ENCODE measurements around the gene ZP2. TPM values are rescaled to one million over a fixed set of nuclear protein-coding genes. Genes with fewer than 3 reads are reported as not detected.
"Not testable (repeated sequence)": the region's sequence is repeated elsewhere in the genome, so short reads cannot be mapped to it uniquely, and the experiment has no call there.

Gene ZP2
- total RNA-seq, 1 donor from 2014 or later, result not detected

DNA sequence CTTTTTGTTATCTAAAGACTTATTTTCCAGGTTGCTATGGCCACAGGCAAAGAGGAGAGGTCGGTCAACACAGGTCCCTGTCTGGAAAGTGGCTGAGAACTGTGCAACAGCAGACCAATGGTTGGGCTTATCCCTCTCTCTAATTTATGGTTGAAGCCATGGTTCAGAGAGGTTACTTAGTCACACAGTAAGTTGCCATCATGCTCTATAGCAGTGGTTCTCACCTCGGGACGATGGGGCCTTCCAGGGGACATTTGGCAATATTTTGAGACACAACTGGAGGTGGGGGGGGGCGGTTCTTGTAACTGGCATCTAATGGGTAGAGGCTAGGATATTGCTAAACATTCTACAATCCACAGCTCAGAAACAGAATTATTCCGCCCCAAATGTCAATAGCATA is 53.7 kb downstream of the ZP2 start:
- no peak overlapping the region for H3K27ac Mint-ChIP-seq (ENCODE audit: unreplicated experiment)
- peaks cover 20% of the 10 kb centered on the region for H3K4me1 Mint-ChIP-seq (ENCODE audit: unreplicated experiment)
- H3K27me3 Mint-ChIP-seq (ENCODE audit: unreplicated experiment), result no peaks in the 10 kb centered on the region
- DNase-seq (ENCODE audit: extremely low spot score, unreplicated experiment), result no peak
- peak overlapping the region; percentile 44 for H3K4me3 Mint-ChIP-seq (ENCODE audit: unreplicated experiment)
- TF ChIP-seq, protein P1, sequence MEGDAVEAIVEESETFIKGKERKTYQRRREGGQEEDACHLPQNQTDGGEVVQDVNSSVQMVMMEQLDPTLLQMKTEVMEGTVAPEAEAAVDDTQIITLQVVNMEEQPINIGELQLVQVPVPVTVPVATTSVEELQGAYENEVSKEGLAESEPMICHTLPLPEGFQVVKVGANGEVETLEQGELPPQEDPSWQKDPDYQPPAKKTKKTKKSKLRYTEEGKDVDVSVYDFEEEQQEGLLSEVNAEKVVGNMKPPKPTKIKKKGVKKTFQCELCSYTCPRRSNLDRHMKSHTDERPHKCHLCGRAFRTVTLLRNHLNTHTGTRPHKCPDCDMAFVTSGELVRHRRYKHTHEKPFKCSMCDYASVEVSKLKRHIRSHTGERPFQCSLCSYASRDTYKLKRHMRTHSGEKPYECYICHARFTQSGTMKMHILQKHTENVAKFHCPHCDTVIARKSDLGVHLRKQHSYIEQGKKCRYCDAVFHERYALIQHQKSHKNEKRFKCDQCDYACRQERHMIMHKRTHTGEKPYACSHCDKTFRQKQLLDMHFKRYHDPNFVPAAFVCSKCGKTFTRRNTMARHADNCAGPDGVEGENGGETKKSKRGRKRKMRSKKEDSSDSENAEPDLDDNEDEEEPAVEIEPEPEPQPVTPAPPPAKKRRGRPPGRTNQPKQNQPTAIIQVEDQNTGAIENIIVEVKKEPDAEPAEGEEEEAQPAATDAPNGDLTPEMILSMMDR (IDR thresholded peaks at IDR 0.05), result no peak
- peaks cover 5% of the 10 kb centered on the region for H3K36me3 Mint-ChIP-seq (ENCODE audit: unreplicated experiment)
- no peaks in the 10 kb centered on the region for H3K9me3 Mint-ChIP-seq (ENCODE audit: unreplicated experiment)

DNA sequence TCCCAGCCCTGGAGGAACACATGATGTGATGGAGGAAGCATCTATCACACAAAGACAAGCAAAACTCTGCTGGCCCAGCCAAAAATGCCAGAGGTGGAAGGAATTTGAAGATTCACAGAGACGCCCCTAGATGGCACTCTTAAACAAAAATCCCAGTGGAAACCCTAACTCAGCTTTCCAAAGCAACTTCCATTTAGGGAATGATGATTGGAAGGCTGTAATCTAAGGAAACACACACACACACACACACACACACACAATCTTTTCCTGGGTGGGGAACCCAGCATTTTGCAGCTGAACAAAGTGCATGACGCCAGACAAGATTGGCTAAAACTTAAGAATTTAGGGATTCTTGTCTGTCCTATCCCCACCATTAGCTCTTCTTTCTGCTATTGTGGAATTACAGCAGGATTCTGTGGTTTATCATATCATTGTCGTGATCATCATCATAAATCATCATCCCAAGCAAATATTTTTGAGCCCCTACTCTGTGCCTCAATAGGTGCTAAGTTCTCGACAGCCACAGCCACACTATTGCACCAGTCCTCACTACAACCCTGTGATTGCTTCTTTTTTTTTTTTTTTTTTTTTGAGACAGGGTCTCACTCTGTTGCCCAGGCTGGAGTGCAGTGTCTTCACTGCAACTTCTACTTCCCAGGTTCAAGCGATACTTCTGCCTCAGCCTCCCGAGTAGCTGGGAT is 54.5 kb downstream of the ZP2 start:
- Mint-ChIP-seq H3K4me1 (ENCODE audit: unreplicated experiment) (peaks cover 20% of the 10 kb centered on the region), H3K36me3 (ENCODE audit: unreplicated experiment) (peaks cover 3% of the 10 kb centered on the region)
- no peak for DNase-seq (ENCODE audit: extremely low spot score, unreplicated experiment)

DNA sequence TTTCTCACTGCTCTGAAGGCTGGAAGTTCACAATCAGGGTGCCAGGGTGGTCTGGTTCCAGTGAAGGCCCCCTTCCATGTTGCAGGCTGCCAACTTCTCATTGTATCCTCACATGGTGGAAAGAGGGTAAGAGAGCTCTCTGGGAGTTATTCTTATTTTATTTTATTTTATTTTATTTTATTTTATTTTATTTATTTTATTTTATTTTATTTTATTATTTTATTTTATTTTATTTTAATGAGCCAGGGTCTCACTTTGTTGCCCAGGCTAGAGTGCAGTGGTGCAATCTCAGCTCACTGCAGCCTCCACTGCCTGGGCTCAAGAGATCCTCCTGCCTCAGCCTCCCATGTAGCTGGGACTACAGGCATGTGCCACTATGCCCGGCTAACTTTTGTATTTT is 55.4 kb downstream of the ZP2 start:
- not testable (repeated sequence) for H3K27me3 Mint-ChIP-seq (ENCODE audit: unreplicated experiment); H3K27ac Mint-ChIP-seq (ENCODE audit: unreplicated experiment); H3K36me3 Mint-ChIP-seq (ENCODE audit: unreplicated experiment); H3K9me3 Mint-ChIP-seq (ENCODE audit: unreplicated experiment); H3K4me3 Mint-ChIP-seq (ENCODE audit: unreplicated experiment); DNase-seq (ENCODE audit: extremely low spot score, unreplicated experiment)
- H3K4me1 Mint-ChIP-seq (ENCODE audit: unreplicated experiment), result peaks cover 20% of the 10 kb centered on the region

More for the DNA sequence above, 54.5 kb downstream of the ZP2 start:
- TF ChIP-seq, protein P1 (IDR thresholded peaks at IDR 0.05), result peak; percentile 73
- H3K27me3 Mint-ChIP-seq (ENCODE audit: unreplicated experiment), result no peaks in the 10 kb centered on the region
- no peaks in the 10 kb centered on the region for H3K9me3 Mint-ChIP-seq (ENCODE audit: unreplicated experiment)
- H3K27ac Mint-ChIP-seq (ENCODE audit: unreplicated experiment), result no peak overlapping the region
- no peak overlapping the region for H3K4me3 Mint-ChIP-seq (ENCODE audit: unreplicated experiment)

DNA sequence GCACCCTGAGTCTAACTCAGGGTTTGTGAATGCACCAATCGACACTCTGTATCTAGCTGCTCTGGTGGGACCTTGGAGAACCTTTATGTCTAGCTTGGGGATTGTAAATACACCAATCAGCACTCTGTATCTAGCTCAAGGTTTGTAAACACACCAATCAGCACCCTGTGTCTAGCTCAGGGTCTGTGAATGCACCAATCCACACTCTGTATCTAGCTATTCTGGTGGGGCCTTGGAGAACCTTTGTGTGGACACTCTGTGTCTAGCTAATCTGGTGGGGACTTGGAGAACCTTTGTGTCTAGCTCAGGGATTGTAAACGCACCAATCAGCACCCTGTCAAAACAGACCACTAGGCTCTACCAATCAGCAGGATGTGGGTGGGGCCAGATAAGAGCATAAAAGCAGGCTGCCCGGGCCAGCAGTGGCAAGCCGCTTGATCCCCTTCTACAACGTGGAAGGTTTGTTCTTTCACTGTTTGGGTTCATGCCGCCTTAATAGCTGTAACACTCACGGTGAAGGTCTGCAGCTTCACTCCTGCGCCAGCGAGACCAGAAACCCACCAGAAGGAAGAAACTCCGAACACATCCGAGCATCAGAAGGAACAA is 58.1 kb downstream of the ZP2 start:
- H3K4me3 Mint-ChIP-seq (ENCODE audit: unreplicated experiment); H3K9me3 Mint-ChIP-seq (ENCODE audit: unreplicated experiment): not testable (repeated sequence)

DNA sequence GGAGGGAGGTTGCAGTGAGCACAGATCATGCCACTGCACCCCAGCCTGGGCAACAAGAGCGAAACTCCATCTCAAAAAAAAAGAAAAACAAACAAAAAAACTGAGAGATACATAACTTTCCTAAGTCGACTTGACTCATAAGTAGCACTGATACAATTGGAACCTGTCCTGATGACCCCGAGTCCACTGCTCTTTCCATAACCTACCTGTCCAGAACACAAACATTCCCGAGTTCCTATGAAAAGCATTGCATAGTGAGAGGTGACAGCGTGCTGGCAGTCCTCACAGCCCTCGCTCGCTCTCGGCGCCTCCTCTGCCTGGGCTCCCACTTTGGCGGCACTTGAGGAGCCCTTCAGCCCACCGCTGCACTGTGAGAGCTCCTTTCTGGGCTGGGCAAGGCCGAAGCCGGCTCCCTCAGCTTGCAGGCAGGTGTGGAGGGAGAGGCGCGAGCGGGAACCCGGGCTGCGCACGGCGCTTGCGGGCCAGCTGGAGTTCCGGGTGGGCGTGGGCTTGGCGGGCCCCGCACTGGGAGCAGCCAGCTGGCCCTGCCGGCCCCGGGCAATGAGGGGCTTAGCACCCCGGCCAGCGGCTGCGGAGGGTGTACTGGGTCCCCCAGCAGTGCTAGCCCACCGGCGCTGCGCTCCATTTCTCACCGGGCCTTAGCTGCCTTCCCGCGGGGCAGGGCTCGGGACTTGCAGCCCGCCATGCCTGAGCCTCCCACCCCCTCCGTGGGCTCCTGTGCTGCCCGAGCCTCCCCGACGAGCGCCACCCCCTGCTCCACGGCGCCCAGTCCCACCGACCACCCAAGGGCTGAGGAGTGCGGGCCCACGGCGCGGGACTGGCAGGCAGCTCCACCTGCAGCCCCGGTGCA is 59.0 kb downstream of the ZP2 start:
- not testable (repeated sequence) for H3K9me3 Mint-ChIP-seq (ENCODE audit: unreplicated experiment); DNase-seq (ENCODE audit: extremely low spot score, unreplicated experiment); H3K27ac Mint-ChIP-seq (ENCODE audit: unreplicated experiment); H3K4me1 Mint-ChIP-seq (ENCODE audit: unreplicated experiment); H3K36me3 Mint-ChIP-seq (ENCODE audit: unreplicated experiment); H3K4me3 Mint-ChIP-seq (ENCODE audit: unreplicated experiment)
- peaks cover 19% of the 10 kb centered on the region for H3K27me3 Mint-ChIP-seq (ENCODE audit: unreplicated experiment)

More for the DNA sequence above, 58.1 kb downstream of the ZP2 start:
- H3K27me3 Mint-ChIP-seq (ENCODE audit: unreplicated experiment), result peaks cover 11% of the 10 kb centered on the region
- DNase-seq (ENCODE audit: extremely low spot score, unreplicated experiment); H3K27ac Mint-ChIP-seq (ENCODE audit: unreplicated experiment); H3K4me1 Mint-ChIP-seq (ENCODE audit: unreplicated experiment); H3K36me3 Mint-ChIP-seq (ENCODE audit: unreplicated experiment): not testable (repeated sequence)

DNA sequence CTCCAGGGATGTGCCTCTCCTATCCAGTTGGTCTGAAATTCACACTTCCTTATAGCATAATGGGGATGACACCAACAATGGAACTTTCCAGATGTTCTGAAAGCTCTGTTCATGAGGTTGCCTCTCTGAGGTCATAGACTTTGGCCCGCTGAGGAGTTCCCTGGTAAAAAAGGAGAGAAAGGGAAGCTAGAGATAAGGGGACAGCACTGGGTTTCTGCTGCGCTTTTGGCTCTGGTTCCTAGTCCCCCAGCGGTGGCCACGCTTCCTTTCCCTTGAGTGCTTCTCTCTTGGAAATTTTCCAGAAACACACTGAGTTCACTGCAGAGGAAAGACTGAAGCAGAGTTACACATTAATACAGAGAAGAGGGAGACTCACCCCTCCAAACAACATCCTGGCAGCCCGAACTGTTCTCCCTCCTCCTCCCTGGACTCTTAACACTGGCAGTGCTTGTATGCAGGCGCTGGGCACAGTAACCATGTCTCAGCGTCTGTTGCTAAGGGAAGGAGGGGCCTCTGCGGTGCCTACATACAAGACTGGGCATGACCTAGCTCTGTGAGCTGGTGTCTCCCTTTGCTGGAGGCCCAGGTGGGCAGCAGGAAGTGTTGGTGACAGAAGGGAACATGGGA is 60.9 kb downstream of the ZP2 start, which contains the start of gene DNAH3:
Gene DNAH3 (minus strand): TSS at position 472 of the 627 bp plus-strand sequence. CDS start 527 bp downstream, outside the sequence.
- TF ChIP-seq, protein P1 (IDR thresholded peaks at IDR 0.05), result no peak

More for the DNA sequence above, 60.9 kb downstream of the ZP2 start, which contains the start of gene DNAH3:
- DNase-seq (ENCODE audit: extremely low spot score, unreplicated experiment), result no peak
- Mint-ChIP-seq H3K27ac (ENCODE audit: unreplicated experiment) (no peak within 1 kb of the TSS), H3K4me1 (ENCODE audit: unreplicated experiment) (no peaks in the 10 kb centered on the region), H3K4me3 (ENCODE audit: unreplicated experiment) (no peak within 1 kb of the TSS), H3K27me3 (ENCODE audit: unreplicated experiment) (peaks cover 24% of the 10 kb centered on the region), H3K9me3 (ENCODE audit: unreplicated experiment) (no peaks in the 10 kb centered on the region), H3K36me3 (ENCODE audit: unreplicated experiment) (no peaks in the 10 kb centered on the region)

Data from osteocyte (in vitro differentiated cells).